HEK293 (cell line): ENCODE data around the gene FADS3.

Experiments
- KLF16 ChIP-seq: fragments of 450-650 bp; formaldehyde crosslinking; IDR thresholded peaks from 2 replicates; pipeline ENCODE4 v1.5.1; 2017; ENCODE audit warnings: missing biosample characterization, missing genetic modification characterization
- YY1 ChIP-seq: fragments of 450-650 bp; formaldehyde crosslinking; IDR thresholded peaks from 2 replicates; pipeline ENCODE4 v1.5.1; 2018; ENCODE audit warnings: missing biosample characterization, missing genetic modification characterization
- ZNF2 ChIP-seq: fragments of 450-650 bp; formaldehyde crosslinking; IDR thresholded peaks from 2 replicates; pipeline ENCODE4 v1.5.1; 2016; ENCODE audit warnings: missing biosample characterization, missing genetic modification characterization
- ZNF24 ChIP-seq: fragments of 450-650 bp; formaldehyde crosslinking; IDR thresholded peaks from 2 replicates; pipeline ENCODE4 v1.5.1; 2016; ENCODE audit warnings: missing biosample characterization, missing genetic modification characterization
- ZNF350 ChIP-seq: fragments of 450-650 bp; formaldehyde crosslinking; IDR thresholded peaks from 2 replicates; pipeline ENCODE4 v1.5.0; 2017; ENCODE audit warnings: missing biosample characterization, mild to moderate bottlenecking, missing genetic modification characterization
- ZNF416 ChIP-seq: fragments of 450-650 bp; formaldehyde crosslinking; IDR thresholded peaks from 2 replicates; pipeline ENCODE4 v1.5.1; 2016; ENCODE audit warnings: missing biosample characterization, missing genetic modification characterization
- ZNF548 ChIP-seq: fragments of 450-650 bp; formaldehyde crosslinking; IDR thresholded peaks from 2 replicates; pipeline ENCODE4 v1.5.1; 2016; ENCODE audit warnings: missing biosample characterization, missing genetic modification characterization
- ZNF561 ChIP-seq: fragments of 450-650 bp; IDR thresholded peaks from 2 replicates; pipeline ENCODE4 v1.5.1; 2018; ENCODE audit warnings: missing biosample characterization, missing genetic modification characterization, borderline replicate concordance
- ZNF76 ChIP-seq: fragments of 450-650 bp; formaldehyde crosslinking; IDR thresholded peaks from 2 replicates; pipeline ENCODE4; 2016; ENCODE audit warnings: low read depth, missing biosample characterization, missing genetic modification characterization, borderline replicate concordance
- TF ChIP-seq, protein P1 (sequence below): fragments of 450-650 bp; formaldehyde crosslinking; IDR thresholded peaks from 2 replicates; pipeline ENCODE4 v1.5.1; 2016; ENCODE audit warnings: missing biosample characterization, missing genetic modification characterization
- TF ChIP-seq, protein P2 (sequence below): fragments of 450-650 bp; formaldehyde crosslinking; IDR thresholded peaks from 2 replicates; pipeline ENCODE4 v1.5.1; 2016; ENCODE audit warnings: missing biosample characterization, missing genetic modification characterization
- TF ChIP-seq, protein P3 (sequence below): fragments of 450-650 bp; formaldehyde crosslinking; IDR thresholded peaks from 2 replicates; pipeline ENCODE4 v1.5.1; 2016; ENCODE audit warnings: missing biosample characterization, missing genetic modification characterization, low read depth

DNA sequence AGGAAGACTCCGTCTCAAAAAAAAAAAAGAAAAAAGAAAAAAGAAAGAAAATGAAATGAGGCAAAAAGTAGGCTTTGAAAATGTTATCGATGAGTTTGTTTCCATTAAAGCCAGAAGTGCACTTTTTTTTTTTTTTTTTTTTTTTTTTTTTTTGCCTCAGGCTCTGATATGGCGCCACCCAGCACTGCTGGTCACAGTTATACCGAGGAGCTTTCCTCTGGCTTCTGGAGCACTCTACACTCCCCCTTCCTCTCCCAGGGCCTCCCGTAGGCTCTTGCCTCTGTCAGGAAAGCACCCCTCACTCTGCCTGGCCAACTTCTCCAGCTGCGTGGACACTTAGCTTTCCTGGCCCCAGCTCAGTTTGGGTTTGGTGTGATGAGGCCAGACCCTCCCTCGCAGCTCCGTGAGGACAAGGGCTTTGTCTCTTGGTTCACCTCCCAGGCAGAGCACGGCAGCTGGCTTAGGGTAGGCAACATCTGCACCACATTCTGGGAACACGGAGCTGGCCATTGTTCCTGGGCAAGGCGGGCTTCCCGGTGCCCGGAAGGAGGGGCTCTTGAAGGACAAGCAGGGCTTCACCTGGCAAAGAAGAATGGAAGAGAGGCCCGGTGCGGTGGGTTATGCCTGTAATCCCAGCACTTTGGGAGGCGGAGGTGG lies 46.3 kb downstream of the FADS3 start:
- TF ChIP-seq, protein P1, sequence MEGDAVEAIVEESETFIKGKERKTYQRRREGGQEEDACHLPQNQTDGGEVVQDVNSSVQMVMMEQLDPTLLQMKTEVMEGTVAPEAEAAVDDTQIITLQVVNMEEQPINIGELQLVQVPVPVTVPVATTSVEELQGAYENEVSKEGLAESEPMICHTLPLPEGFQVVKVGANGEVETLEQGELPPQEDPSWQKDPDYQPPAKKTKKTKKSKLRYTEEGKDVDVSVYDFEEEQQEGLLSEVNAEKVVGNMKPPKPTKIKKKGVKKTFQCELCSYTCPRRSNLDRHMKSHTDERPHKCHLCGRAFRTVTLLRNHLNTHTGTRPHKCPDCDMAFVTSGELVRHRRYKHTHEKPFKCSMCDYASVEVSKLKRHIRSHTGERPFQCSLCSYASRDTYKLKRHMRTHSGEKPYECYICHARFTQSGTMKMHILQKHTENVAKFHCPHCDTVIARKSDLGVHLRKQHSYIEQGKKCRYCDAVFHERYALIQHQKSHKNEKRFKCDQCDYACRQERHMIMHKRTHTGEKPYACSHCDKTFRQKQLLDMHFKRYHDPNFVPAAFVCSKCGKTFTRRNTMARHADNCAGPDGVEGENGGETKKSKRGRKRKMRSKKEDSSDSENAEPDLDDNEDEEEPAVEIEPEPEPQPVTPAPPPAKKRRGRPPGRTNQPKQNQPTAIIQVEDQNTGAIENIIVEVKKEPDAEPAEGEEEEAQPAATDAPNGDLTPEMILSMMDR (tag by site-specific recombination), result no peak
- TF ChIP-seq, protein P2, sequence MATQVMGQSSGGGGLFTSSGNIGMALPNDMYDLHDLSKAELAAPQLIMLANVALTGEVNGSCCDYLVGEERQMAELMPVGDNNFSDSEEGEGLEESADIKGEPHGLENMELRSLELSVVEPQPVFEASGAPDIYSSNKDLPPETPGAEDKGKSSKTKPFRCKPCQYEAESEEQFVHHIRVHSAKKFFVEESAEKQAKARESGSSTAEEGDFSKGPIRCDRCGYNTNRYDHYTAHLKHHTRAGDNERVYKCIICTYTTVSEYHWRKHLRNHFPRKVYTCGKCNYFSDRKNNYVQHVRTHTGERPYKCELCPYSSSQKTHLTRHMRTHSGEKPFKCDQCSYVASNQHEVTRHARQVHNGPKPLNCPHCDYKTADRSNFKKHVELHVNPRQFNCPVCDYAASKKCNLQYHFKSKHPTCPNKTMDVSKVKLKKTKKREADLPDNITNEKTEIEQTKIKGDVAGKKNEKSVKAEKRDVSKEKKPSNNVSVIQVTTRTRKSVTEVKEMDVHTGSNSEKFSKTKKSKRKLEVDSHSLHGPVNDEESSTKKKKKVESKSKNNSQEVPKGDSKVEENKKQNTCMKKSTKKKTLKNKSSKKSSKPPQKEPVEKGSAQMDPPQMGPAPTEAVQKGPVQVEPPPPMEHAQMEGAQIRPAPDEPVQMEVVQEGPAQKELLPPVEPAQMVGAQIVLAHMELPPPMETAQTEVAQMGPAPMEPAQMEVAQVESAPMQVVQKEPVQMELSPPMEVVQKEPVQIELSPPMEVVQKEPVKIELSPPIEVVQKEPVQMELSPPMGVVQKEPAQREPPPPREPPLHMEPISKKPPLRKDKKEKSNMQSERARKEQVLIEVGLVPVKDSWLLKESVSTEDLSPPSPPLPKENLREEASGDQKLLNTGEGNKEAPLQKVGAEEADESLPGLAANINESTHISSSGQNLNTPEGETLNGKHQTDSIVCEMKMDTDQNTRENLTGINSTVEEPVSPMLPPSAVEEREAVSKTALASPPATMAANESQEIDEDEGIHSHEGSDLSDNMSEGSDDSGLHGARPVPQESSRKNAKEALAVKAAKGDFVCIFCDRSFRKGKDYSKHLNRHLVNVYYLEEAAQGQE (tag by site-specific recombination), result no peak
- TF ChIP-seq ZNF76 (tag by site-specific recombination) (no peak), ZNF548 (tag by site-specific recombination) (no peak), YY1 (no peak), ZNF561 (tag by site-specific recombination) (no peak), ZNF350 (no peak), ZNF416 (tag by site-specific recombination) (no peak), KLF16 (tag by site-specific recombination) (no peak), ZNF2 (tag by site-specific recombination) (no peak), ZNF24 (no peak)
- TF ChIP-seq, protein P3, sequence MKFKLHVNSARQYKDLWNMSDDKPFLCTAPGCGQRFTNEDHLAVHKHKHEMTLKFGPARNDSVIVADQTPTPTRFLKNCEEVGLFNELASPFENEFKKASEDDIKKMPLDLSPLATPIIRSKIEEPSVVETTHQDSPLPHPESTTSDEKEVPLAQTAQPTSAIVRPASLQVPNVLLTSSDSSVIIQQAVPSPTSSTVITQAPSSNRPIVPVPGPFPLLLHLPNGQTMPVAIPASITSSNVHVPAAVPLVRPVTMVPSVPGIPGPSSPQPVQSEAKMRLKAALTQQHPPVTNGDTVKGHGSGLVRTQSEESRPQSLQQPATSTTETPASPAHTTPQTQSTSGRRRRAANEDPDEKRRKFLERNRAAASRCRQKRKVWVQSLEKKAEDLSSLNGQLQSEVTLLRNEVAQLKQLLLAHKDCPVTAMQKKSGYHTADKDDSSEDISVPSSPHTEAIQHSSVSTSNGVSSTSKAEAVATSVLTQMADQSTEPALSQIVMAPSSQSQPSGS (tag by site-specific recombination), result no peak
